T-helper 2 cell (primary cell): ENCODE results near the gene SERGEF.
A peak's percentile ranks its signal among the peaks of the same experiment; 100 is the strongest.

ENCODE experiments used
- DNase-seq, 5 experiments: peaks; one replicate each; pipeline versions ENCODE4 v3.0.0 to v3.0.0-alpha.2; 2012 to 2022
- total RNA-seq, 2 donors: gene quantifications; one replicate each; lab custom pipeline; 2026; lab: John Stamatoyannopoulos, UW

Gene SERGEF
- total RNA-seq: 10.9 to 17.2 reads per million in 2 donors

- peak; percentile 82 to 97 (median 91) for DNase-seq
Measured at GRCh38 chr11:18012906-18013781, at the start of gene SERGEF. SERGEF (minus strand) TSS chr11:18013047; CDS start chr11:18013010, 37 bp downstream.

- no peak for DNase-seq
Measured at GRCh38 chr11:18061351-18061750, 48.5 kb upstream of the SERGEF start.

- no peak for DNase-seq
Measured at GRCh38 chr11:18056561-18057181, 43.8 kb upstream of the SERGEF start.

GRCh38 chr11:18054511-18055103 lies 41.8 kb upstream of the SERGEF start:
- DNase-seq: no peak

GRCh38 chr11:18050848-18051247 lies 38.0 kb upstream of the SERGEF start:
- DNase-seq: no peak

DNA sequence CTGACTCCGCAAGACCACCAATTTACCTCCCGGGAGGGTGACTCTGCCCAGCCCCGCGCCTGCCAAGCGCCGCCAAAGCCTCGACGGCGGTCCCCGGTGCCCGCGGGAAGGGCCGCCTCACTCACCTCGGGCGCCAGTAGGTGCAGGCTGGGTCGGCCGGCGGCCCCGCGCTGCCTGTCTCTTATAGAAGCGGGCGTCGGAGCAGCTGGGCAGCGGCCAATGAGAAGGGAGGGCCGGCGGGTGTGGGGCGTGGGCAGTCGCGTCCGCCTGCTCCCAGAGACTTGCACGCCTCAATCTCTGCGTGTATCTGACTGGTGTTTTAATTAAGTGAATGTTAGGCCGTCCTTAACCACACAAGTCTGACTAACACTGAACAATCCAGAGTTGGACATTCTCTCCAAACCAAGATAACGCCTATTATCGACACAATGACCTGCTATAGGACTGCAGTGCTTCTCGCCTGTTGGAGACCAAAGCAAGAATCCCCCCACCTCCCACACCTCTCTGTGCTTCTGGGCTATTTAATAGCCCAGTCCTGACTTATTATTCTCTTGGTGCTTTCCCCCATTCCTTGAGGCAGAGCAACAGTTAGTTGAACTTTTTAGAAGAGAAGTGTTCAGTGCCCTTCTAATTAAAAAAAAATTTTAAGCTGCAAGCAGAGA lies 33.4 kb upstream of the SERGEF start, which contains the start of gene TPH1:
Gene TPH1, minus strand, starts transcription at position 154 of the 662 bp plus-strand sequence. CDS start 5,507 bp downstream, outside the sequence.
- no peak for DNase-seq

GRCh38 chr11:18036456-18036855 lies 23.6 kb upstream of the SERGEF start:
- no peak for DNase-seq

DNA sequence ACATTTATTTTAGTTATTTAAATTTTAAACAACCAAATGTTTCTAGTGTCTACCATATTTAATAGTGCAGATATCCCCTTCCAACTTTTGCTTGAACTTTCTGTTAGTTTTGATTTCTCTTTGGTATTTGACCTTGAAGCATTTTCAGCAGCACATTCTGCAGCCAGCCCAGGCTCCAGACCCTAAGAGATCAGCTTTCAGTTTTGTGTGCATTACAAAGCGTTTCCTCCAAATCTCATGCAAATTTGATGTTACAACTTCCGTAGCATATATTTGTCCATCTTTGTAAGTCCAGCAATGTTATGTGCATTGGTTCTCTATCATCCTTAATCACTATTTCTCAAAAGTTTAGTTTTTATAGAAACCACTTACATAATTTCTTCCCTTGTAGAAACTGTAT lies 14.6 kb upstream of the SERGEF start:
- peak in 1 of 5 experiments; percentile 18 for DNase-seq

DNA sequence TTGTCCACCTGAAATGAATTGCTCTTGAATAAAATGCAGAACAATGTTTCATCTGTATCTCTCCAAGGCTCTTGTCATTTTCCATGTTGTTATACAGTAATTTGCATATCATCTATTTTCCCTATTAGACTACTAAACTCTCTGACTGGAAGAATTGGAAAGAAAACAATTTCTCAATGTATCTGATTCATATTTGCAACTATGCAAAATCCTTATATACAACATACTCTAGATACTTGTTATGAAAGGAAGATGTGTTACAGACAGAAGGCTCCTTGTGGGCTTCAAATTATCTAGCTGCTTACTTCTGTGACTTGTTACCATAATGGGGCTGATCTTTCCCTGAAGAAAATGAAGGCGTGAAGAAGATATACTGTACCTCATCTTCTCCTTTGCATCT lies 9.6 kb upstream of the SERGEF start:
- no peak for DNase-seq

DNA sequence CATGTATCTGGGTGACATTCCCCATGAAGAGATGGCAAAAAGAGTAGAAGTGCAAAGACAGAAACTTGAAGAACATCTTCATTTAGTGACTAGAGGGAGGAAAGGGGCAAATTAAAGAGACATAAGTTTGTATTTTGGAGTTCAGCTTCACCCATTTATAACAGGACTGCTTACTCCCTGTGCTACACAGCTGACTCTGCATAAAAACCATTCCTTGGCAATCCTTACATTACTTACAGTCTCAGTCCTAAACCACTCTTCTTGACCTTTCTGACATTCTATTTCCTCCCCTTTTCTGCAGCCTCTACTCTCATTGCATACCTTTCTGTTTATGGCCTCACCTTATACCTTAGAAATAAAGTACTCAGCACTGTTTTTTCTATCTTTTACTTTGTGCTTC lies 6.8 kb upstream of the SERGEF start:
- no peak for DNase-seq

- DNase-seq: no peak
Measured at GRCh38 chr11:18016789-18017188, 3.9 kb upstream of the SERGEF start.

- DNase-seq: no peak
Measured at GRCh38 chr11:18014876-18015275, 2.0 kb upstream of the SERGEF start.

GRCh38 chr11:18013790-18014507 lies 1.1 kb upstream of the SERGEF start:
- no peak for DNase-seq

DNA sequence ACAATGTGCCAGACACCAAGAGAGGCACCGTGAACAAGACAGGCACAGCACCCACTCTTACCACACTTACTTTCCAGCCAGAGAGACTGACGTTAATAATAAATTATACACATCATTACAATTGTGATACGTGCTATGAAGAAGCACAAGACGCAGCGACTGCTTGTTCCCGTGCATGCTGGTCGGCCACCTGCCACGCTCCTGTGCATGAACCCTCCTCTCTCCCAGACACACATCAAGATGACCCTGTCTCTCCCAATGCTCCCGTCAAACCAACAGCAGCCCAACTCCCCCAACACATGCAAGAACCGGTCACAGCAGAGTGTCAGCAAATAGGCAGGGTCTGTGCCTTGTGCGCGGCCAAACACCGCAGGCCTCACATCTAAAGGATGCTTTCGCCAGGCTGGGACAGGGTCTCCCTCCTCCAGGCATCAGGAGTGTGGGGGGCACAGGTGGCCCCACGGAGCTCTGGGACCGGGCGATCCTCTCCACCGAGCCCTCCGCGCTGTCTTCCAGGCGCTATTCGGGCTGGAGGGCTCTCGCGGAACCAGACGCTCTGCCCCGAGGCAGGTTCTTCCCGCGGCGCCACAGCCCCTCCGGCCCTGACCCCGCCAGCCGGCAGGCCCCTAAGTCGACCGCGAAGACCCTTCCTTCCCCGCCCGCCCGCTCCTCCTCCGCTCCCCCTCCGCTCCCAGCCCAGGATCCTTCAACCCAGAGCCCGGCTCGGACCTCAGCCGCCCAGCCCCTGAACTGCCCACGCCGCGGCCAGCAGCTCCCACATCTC lies 533 bp downstream of the SERGEF start:
- DNase-seq: peak in 3 of 5 experiments; percentile 11 to 32 (median 25)

DNA sequence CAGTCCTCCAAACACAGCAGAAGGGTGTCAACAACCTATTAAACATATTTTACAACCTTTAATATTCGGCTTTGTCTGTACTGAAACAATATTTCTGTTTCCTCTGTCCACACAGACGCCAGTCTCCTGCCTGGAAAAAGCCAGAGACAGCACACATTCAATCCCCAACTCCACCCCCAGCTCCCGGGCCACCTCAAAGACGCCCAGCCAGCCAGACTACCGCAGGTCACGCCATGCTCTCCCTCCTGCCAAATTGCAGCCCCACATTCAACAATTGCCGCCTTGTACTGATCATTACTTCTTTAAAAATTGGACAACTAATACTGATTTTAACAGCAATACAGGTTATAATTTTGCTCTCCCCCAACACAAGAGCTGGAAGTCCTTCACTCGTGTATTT lies 1.2 kb downstream of the SERGEF start:
- DNase-seq: peak in 1 of 5 experiments; percentile 3

GRCh38 chr11:18010977-18011586 lies 1.8 kb downstream of the SERGEF start:
- DNase-seq: peak in 2 of 5 experiments; percentile 5 to 10

DNA sequence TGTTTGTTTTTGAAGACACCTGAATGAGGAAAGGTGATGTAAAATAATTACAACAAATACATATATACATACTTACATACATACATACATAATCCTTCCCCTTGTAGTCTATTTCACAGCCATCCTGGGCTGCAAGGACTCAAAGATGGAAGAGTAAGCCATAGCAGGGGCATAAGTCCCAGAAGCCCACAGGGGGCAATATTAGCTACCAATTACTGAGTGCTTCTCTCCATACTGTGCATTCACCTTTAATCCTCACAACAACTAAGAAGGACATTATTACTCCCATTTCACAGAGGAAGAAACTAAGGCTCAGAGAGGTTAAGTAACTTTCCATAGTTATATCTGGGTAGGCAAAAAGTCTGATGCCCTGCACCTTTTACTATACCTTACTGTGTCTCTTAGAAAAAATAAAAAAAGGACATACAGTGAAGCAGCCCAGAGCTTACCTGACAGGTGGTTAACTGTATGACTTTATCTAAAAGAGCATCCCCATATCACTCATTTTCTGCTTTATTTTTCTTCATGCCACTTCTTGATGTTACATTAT lies 2.7 kb downstream of the SERGEF start:
- peak in 2 of 5 experiments; percentile 7 to 10 for DNase-seq

GRCh38 chr11:18005376-18006129 lies 7.3 kb downstream of the SERGEF start:
- DNase-seq: no peak

DNA sequence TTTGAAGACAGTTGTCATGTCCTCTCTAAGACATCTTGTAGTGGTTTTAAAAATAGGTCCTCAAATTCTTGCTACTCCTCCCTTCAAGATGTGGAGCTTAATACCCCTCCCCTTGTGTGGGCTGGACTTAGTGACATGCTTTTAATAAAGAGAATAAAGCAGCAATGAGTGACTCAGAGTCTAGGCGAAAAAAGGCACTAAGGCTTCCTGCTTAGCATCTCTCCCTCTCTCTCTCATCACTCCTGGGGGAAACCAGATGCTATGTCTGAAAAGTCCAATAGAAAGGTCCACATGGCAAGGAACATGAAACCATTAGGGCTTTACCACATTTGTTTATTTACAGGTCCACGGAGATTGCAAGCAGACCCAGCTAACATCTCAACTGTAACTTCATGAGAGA lies 11.7 kb downstream of the SERGEF start:
- DNase-seq: no peak

GRCh38 chr11:18000760-18001159 lies 12.1 kb downstream of the SERGEF start:
- DNase-seq: no peak
